IPS-18a (cell line): ENCODE measurements around the gene HDAC9.

Experiments used
- H3K27ac ChIP-seq: one replicate; pipeline ENCODE4 v1.5.1; 2013; ENCODE audit warnings: low read length
- H3K27me3 ChIP-seq: one replicate; pipeline ENCODE4 v1.6.1; 2013; ENCODE audit warnings: mild to moderate bottlenecking, low read length; ENCODE audit not compliant: control insufficient read depth, insufficient read depth
- H3K36me3 ChIP-seq: one replicate; pipeline ENCODE4 v1.6.1; 2013; ENCODE audit warnings: low read depth, low read length; ENCODE audit not compliant: control insufficient read depth
- H3K4me1 ChIP-seq: one replicate; pipeline ENCODE4 v1.6.1; 2013; ENCODE audit warnings: low read depth, low read length; ENCODE audit not compliant: control insufficient read depth
- H3K4me3 ChIP-seq: one replicate; pipeline ENCODE4 v1.5.1; 2013; ENCODE audit warnings: low read length
- H3K9ac ChIP-seq: one replicate; pipeline ENCODE4 v1.6.1; 2013; ENCODE audit warnings: mild to moderate bottlenecking, low read length, moderate library complexity
- H3K9me3 ChIP-seq: one replicate; pipeline ENCODE4 v1.6.1; 2013; ENCODE audit warnings: low read depth, low read length; ENCODE audit not compliant: control insufficient read depth

The HDAC9 gene

GRCh38 chr7:18577096-18577771 lies 81.7 kb downstream of the HDAC9 start:
- no peaks in the 10 kb centered on the region for H3K9me3 ChIP-seq
- no peak overlapping the region for H3K9ac ChIP-seq
- H3K4me3 ChIP-seq, result no peak overlapping the region
- no peak overlapping the region for H3K27ac ChIP-seq
- H3K27me3 ChIP-seq, result no peaks in the 10 kb centered on the region
- H3K36me3 ChIP-seq, result no peaks in the 10 kb centered on the region
- no peaks in the 10 kb centered on the region for H3K4me1 ChIP-seq

DNA sequence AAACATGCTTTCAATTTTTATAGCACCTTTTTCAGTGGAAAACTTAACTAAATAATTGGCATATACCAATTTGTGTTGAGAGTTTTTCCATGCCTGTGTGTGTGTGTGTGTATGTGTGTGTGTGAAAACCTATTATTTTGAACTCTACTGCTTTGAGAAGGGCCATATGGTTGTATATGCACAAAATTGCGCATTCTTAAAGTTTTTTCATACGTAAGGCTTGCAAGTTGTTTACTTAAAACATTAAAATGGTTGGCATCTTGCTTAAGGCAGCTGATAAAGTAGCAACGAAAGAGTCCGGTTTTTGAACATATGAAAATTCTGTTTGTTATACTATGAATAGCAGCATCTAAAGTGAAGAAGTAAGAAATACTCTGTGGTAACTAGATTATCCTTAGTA lies 84.1 kb downstream of the HDAC9 start:
- Histone ChIP-seq H3K27ac (no peak overlapping the region), H3K36me3 (no peaks in the 10 kb centered on the region), H3K9ac (no peak overlapping the region), H3K9me3 (no peaks in the 10 kb centered on the region), H3K27me3 (no peaks in the 10 kb centered on the region), H3K4me3 (no peak overlapping the region), H3K4me1 (no peaks in the 10 kb centered on the region)

DNA sequence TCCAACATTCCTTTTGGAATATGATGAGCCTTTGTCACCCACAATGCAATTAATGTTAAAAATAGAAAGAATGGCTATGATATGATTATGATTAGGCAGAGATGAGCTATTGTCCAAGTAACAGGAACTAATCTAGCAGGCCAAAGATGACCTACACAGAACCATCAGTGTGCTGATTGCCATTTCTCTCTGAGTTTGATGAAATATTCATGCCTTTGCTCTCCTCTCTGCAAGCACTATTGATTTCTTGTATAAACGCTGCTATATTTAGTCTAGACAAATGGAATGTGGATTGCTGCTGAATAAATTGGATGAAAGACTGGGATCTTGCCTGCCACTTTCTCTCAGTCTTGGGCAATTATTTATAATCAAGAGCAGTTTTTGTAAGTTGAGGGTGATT lies 85.4 kb downstream of the HDAC9 start:
- H3K4me1 ChIP-seq, result no peaks in the 10 kb centered on the region
- no peaks in the 10 kb centered on the region for H3K27me3 ChIP-seq
- no peak overlapping the region for H3K27ac ChIP-seq
- H3K4me3 ChIP-seq, result no peak overlapping the region
- no peaks in the 10 kb centered on the region for H3K36me3 ChIP-seq
- no peak overlapping the region for H3K9ac ChIP-seq
- H3K9me3 ChIP-seq, result no peaks in the 10 kb centered on the region

GRCh38 chr7:18583305-18583704 lies 87.8 kb downstream of the HDAC9 start:
- Histone ChIP-seq H3K4me1 (no peaks in the 10 kb centered on the region), H3K36me3 (no peaks in the 10 kb centered on the region), H3K4me3 (no peak overlapping the region), H3K9me3 (no peaks in the 10 kb centered on the region), H3K9ac (no peak overlapping the region), H3K27me3 (no peaks in the 10 kb centered on the region), H3K27ac (no peak overlapping the region)

- Histone ChIP-seq H3K9me3 (no peaks in the 10 kb centered on the region), H3K9ac (no peak overlapping the region), H3K36me3 (peaks cover 3% of the 10 kb centered on the region), H3K4me3 (no peak overlapping the region), H3K27ac (no peak overlapping the region), H3K27me3 (no peaks in the 10 kb centered on the region), H3K4me1 (no peaks in the 10 kb centered on the region)
These were observed 94.7 kb downstream of the HDAC9 start for GRCh38 chr7:18590241-18590640.

GRCh38 chr7:18590744-18591340 lies 95.3 kb downstream of the HDAC9 start:
- Histone ChIP-seq H3K36me3 (peaks cover 3% of the 10 kb centered on the region), H3K27me3 (no peaks in the 10 kb centered on the region), H3K9me3 (no peaks in the 10 kb centered on the region), H3K9ac (no peak overlapping the region), H3K4me3 (no peak overlapping the region), H3K4me1 (no peaks in the 10 kb centered on the region), H3K27ac (no peak overlapping the region)

DNA sequence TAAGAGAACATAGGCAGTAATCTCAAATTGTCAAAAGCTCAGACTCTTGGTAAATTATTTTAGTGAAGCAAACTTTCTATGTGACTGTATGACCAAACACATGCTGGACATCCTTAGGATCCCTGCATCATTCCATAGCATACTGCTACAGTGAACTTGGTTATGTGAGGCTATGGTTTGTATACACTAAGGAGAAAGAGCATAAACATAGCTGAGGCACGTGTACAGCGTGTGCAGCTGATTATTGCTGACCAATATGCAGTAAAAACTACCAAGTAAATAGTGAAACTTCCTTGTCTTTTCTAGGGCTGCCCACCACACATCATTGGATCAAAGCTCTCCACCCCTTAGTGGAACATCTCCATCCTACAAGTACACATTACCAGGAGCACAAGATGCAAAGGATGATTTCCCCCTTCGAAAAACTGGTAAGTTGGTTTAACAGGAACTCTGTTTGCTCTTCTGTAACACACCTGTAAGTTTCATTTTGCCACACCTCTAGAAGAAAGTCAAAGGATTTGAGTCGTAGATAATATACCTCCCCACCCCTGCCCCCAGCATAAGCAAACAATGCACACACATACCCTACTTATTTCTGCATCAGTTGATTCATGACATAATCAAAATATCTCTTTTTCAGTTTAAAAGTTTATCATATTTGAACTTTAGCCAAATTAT lies 98.2 kb downstream of the HDAC9 start:
- peaks cover 3% of the 10 kb centered on the region for H3K36me3 ChIP-seq
- H3K27ac ChIP-seq, result no peak overlapping the region

DNA sequence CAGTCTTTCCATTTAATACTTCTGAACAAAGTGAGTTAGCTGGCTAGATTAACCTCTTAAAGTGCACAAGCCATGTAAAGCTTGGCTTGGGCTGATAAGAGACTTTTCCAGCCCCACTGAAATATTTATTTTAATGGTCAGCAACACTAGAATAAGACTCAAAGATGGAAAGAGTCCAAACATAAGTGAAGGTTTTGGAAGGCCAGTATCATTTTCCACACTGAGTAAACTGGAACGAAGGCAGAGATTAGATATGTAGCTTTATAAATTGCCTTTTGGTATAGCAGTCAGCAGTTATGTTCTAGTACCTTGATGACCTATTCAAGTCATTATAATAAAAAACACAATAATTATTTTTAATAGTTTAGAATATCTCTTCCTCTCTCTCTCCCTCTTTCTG lies 102.2 kb downstream of the HDAC9 start:
- Histone ChIP-seq H3K27me3 (no peaks in the 10 kb centered on the region), H3K9me3 (peaks cover 23% of the 10 kb centered on the region), H3K4me1 (peaks cover 8% of the 10 kb centered on the region), H3K27ac (no peak overlapping the region), H3K9ac (no peak overlapping the region), H3K4me3 (no peak overlapping the region), H3K36me3 (peaks cover 6% of the 10 kb centered on the region)

More for the DNA sequence above, 98.2 kb downstream of the HDAC9 start:
- Histone ChIP-seq H3K4me3 (no peak overlapping the region), H3K27me3 (no peaks in the 10 kb centered on the region), H3K9me3 (no peaks in the 10 kb centered on the region), H3K9ac (no peak overlapping the region), H3K4me1 (peaks cover 8% of the 10 kb centered on the region)

- Histone ChIP-seq H3K9ac (no peak overlapping the region), H3K27me3 (no peaks in the 10 kb centered on the region), H3K4me1 (no peaks in the 10 kb centered on the region), H3K36me3 (no peaks in the 10 kb centered on the region), H3K27ac (no peak overlapping the region), H3K4me3 (no peak overlapping the region), H3K9me3 (peaks cover 17% of the 10 kb centered on the region)
These were observed 111.5 kb downstream of the HDAC9 start for GRCh38 chr7:18607025-18607424.

DNA sequence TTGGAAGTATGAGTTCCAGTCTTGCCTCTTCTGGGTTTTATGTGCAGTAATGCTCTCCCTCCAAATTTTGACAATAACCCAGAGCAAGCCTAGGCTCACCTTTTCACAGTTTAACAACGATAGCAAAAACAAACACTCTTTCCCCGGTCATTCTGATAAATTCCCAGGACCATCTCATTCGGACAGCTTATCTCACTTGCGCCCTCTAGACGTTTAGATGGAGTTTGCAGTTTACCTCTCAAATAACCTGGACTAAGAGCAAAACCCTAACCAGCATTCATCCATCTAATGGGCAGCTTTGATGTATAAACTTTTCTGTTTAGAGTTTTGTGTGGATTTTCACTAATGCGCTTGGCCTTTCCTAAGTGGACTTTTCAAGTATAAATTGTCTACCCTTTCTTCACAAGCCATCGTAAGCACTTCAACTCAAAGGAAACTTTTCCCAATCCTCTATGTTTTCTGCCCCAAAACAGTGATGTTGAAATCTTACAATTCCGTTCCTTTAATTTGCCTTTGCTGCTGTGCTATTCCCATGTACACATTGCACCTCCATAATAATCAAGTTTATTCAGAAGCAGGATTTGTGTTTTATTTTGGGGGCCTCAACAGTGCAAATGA lies 114.9 kb downstream of the HDAC9 start:
- Histone ChIP-seq H3K4me3 (no peak overlapping the region), H3K27me3 (no peaks in the 10 kb centered on the region), H3K4me1 (peaks cover 7% of the 10 kb centered on the region), H3K9ac (no peak overlapping the region), H3K27ac (no peak overlapping the region), H3K9me3 (peaks cover under 1% of the 10 kb centered on the region), H3K36me3 (no peaks in the 10 kb centered on the region)

GRCh38 chr7:18614841-18615240 lies 119.3 kb downstream of the HDAC9 start:
- Histone ChIP-seq H3K36me3 (no peaks in the 10 kb centered on the region), H3K4me1 (peaks cover 7% of the 10 kb centered on the region), H3K4me3 (no peak overlapping the region)

More at GRCh38 chr7:18614841-18615240, 119.3 kb downstream of the HDAC9 start:
- Histone ChIP-seq H3K9ac (no peak overlapping the region), H3K9me3 (no peaks in the 10 kb centered on the region), H3K27me3 (no peaks in the 10 kb centered on the region), H3K27ac (no peak overlapping the region)
